GM21423 (cell line): ENCODE results near the gene NFKBIB.
A peak's percentile ranks its signal among the peaks of the same experiment; 100 is the strongest.
"Not testable (repeated sequence)": the region's sequence is repeated elsewhere in the genome, so short reads cannot be mapped to it uniquely, and the experiment has no call there.

Source experiments
- ATAC-seq: cut with Tn5 transposase; IDR thresholded peaks from one replicate; pipeline ENCODE4 v1.9.1; 2021; ENCODE audit warnings: mild to moderate bottlenecking, moderate library complexity; ENCODE audit not compliant: unreplicated experiment

NFKBIB gene, protein sequence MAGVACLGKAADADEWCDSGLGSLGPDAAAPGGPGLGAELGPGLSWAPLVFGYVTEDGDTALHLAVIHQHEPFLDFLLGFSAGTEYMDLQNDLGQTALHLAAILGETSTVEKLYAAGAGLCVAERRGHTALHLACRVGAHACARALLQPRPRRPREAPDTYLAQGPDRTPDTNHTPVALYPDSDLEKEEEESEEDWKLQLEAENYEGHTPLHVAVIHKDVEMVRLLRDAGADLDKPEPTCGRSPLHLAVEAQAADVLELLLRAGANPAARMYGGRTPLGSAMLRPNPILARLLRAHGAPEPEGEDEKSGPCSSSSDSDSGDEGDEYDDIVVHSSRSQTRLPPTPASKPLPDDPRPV

DNA sequence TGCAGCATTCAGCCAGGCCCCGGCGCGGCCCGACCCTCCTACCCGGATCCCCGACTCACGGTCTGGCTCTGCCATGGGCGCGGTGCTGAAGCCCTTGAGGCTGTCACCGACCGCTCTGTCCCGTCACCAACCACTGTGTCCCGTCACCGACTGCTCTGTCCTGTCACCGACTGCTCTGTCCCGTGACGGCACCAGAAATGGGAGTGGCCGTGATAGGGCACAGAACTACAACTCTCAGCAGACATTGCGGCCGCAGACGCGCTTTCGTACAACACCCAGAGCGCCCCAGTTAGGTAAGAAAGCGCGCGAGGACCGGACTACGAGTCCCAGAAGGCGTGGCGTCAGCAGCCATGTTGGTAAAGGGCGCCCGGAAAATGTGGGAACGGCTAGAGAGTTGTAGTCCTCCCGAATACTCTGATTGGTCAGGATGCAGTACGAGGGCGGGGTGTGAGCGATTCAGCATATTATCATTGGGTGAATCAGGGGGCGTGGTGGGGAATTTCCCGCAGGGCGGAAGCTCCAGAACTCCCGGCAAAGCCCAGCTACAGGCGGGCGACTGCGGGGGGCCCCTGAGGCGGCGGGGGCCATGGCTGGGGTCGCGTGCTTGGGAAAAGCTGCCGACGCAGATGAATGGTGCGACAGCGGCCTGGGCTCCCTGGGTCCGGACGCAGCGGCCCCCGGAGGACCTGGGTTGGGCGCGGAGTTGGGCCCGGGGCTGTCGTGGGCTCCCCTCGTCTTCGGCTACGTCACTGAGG lies at the start of gene NFKBIB, which contains the start of gene SIRT2:
NFKBIB (plus strand) TSS at position 523 of the 755 bp plus-strand sequence; CDS start at position 587, 64 bp downstream.
SIRT2 (minus strand) TSS at position 172 of the 755 bp plus-strand sequence; CDS start at position 75, 97 bp downstream.
- ATAC-seq, result peak; percentile 91

DNA sequence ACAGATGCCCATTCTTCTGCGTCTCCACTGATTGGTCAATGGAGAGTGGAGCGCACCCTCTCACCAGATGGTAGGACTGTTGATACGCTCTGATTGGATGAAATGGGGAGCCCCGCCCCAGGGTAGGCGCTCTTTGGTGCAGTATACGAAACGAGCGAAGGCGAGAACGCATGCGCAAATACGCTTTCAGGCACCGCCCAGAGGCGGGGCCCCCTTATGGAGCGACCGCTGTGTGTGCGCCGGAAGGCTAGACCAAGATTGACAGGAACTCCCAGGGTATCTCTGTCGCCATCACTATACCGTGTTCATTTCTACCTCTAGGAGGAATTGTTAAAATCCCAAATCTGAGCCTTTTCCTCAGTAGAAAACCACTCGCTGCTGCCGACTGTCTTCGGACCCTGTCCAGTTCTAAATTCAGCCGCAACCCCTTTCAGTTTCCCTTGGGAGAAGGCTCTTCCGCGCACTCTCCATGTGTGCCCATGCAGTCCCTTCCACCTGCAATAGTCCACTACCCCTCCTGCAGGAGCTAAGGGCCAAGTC lies 49.3 kb upstream of the NFKBIB start:
- ATAC-seq, result peak; percentile 65

DNA sequence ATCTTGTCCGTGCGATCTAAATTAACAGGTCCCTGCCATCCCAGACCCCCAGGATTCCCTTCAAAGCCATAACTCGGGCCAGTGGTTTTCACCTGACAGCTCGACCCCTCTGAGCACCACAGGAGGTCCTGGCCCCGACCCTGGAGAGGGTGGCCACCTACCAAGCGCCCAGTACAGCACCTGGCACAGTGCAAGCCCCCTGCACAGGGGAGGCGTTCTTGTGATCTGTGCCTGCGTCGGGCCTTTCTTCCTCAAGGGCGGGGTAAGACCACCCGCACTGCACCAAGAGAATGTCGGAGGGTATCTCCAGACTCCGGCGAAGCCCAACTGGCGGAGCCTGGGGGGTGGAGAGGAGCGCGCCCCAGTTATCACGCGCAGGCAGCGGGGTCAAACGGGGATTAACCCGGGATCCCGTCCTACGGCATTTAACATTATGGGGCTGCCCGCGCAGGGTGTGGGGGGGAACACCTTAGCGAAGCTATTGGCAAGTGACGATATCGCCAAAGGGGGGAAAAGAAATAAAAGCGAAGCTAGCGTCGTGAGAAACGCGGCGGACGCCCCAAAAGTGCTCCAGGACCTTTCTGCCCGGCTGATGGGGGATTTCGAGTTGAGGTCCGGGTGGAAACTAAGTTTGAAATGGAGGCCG lies 48.7 kb upstream of the NFKBIB start:
- ATAC-seq, result no peak

DNA sequence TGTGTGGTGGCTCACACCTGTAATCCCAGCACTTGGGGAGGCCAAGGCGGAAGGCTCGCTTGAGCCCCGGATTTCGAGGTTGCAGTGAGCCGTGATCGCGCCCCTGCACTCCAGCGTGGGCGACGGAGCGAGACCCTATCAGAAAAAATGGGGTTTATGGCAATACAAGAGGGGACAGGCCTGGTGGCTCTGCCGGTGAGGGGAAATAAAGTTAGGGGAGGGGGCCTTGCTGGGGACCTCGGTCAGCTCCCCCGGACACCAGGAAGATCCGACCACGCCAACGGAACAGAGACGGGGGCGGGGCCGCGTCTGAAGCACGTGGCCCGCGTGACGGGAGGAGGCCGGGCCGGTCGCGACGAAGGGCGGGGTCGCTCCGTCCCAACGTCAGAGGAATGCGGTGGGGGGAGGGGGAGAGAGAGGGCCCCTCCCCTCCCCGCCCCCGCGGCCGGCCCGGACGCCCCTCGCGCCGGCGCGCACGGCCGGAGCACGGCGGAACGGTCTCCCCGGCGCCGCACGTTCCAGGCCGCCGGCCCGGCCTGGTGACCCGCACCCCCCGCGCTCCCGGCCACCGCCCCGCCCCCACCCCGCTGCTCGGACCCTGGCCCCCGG lies 48.0 kb upstream of the NFKBIB start:
- peak; percentile 22 for ATAC-seq

DNA sequence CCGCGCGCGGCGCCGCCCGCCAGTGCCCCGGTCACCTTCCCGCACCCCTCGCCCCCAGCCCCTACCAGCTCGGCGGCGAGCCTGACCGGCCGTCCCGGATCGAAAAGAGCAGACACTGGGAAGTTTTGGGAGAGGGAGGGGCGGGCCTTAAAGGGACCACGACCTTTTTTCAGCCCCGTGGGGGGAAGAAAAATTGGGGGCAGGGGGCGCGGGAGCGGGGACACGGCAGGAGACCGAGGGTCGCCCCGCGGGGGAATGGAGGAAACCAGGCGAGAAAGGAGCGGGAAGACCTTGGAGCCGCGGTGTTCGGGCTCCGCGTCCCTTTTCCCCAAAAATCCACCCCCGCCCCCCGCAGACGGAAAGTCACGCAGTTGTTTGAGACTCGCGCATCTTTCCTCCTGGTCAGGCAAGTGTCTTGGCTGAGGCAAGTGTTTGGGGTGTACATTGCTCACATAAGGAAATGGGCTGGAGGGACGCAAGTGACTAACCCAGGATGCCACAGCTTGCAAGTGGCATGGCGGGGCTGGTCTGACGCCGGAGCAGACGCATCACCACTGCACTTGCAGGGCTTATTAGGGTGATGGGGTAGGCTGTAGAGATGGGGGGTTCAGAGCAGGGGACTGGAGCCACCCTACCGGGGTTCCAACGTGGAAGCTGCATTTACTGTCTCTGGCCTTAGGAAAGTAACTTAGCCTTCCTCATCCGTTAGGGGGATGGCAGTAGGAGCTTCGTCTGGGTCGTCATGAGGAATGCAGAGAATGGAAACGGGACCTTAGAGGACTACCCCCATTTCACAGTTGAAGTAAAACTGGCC lies 47.3 kb upstream of the NFKBIB start:
- no peak for ATAC-seq

DNA sequence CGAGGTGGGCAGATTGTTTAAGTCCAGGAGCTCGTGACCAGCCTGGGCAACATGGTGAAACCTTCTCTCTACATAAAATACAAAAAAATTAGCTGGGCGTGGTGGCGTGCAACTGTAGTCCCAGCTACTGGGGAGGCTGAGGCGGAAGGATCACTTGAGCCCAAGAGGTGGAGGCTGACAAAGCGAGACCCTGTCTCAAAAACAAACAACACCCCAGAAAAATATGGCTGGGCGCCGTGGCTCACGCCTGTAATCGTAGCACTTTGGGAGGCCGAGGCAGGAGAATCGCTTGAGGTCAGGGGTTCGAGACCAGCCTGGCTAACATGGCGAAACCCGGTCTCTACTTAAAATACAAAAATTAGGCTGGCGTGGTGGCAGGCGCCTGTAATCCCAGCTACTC lies 46.6 kb upstream of the NFKBIB start:
- no peak for ATAC-seq

DNA sequence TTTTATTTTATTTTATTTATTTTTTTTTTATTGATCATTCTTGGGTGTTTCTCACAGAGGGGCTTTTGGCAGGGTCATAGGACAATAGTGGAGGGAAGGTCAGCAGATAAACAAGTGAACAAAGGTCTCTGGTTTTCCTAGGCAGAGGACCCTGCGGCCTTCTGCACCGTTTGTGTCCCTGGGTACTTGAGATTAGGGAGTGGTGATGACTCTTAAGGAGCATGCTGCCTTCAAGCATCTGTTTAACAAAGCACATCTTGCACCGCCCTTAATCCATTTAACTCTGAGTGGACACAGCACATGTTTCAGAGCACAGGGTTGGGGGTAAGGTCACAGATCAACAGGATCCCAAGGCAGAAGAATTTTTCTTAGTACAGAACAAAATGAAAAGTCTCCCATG lies 44.8 kb upstream of the NFKBIB start:
- ATAC-seq, result not testable (repeated sequence)

DNA sequence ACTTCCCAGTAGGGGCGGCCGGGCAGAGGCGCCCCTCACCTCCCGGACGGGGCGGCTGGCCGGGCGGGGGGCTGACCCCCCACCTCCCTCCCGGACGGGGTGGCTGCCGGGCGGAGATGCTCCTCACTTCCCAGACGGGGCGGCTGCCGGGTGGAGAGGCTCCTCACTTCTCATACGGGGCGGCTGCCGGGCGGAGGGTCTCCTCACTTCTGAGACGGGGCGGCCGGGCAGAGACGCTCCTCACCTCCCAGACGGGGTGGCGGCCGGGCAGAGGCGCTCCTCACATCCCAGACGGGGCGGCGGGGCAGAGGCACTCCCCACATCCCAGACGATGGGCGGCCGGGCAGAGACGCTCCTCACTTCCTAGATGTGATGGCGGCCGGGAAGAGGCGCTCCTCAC lies 44.0 kb upstream of the NFKBIB start:
- ATAC-seq, result not testable (repeated sequence)

DNA sequence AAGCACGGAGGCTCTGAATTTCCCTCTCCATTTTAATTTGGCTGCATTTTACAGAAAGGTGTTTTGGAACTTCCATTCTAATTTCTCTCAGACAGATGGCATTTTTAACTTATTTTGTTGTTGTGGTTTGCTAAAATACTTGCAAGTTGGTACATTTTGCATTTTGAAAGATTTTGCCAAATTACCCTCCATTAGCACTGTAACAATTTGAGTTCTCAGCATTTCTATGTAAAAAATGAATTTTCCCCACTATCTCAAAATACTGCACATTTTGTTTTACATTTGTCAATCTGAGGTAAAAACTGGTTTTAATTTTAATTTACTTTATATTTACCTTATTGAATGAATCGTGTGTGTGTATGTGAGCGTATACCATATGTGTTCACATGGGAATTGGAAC lies 43.0 kb upstream of the NFKBIB start:
- ATAC-seq, result no peak

DNA sequence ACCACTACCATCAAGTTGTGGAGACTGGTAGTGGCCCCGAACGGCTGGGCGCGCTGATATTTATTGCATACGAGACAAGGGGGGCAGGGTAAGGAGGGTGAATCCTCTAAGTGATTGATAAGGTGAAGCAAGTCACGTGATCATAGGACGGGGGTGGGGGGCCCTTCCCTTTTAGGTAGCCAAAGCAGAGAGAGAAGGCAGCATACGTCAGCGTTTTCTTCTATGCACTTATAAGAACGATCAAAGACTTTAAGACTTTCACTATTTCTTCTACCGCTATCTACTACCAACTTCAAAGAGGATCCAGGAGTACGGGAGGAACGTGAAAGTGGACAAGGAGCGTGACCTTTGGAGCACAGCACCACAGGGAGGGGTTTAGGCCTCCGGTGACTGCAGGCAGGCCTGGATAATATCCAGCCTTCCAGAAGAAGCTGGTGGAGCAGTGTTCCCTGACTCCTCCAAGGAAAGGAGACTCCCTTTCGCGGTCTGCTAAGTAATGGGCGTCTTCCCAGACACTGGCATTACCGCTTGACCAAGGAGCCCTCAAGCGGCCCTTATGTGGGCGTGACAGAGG lies 40.1 kb upstream of the NFKBIB start:
- ATAC-seq, result not testable (repeated sequence)

DNA sequence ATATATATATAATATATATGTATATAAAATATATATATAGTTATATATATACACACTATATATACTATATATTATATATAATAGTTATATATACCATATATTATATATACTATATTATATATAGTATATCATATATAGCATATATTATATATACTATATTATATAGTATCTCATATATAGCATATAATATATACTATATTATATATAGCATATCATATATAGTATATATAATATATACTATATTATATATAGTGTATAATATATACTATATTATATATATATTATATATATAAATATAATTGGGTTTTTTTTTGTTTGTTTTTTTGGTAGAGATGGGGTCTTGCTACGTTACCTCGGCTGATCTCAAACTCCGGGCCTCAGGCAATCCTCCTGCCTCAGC lies 38.4 kb upstream of the NFKBIB start:
- no peak for ATAC-seq

DNA sequence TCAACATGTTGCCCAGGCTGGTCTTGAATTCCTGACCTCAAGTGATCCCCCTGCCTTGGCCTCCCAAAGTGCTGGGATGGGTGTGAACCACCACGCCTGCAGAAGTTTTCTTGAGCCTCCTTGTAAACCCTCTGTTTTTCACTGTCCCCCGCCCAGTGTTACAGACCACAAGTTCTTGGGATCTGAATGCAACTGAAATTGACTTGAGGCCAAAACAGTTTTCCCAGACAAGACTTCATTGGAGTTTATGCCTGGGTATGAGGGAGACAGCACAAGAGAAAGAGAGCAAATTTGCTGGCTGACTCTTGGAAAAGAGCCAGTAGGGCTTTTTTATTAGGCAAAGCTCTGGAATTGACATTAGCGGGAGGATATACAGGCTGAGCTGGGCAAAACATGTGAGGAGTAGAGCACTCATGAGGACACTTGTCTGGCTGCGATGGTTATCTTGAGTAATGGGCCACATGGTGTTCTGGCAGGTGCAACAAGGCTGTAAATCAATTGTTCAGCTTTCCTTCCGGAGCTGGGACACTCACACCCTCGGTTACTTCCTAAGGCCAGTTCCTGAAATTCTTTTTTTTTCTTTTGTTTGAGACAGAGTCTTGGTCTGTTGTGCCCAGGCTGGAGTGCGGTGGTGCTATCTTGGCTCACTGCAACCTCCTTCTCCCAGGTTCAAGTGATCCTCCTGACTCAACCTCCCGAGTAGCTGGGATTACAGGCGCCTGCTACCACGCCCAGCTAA lies 37.3 kb upstream of the NFKBIB start:
- ATAC-seq, result no peak

DNA sequence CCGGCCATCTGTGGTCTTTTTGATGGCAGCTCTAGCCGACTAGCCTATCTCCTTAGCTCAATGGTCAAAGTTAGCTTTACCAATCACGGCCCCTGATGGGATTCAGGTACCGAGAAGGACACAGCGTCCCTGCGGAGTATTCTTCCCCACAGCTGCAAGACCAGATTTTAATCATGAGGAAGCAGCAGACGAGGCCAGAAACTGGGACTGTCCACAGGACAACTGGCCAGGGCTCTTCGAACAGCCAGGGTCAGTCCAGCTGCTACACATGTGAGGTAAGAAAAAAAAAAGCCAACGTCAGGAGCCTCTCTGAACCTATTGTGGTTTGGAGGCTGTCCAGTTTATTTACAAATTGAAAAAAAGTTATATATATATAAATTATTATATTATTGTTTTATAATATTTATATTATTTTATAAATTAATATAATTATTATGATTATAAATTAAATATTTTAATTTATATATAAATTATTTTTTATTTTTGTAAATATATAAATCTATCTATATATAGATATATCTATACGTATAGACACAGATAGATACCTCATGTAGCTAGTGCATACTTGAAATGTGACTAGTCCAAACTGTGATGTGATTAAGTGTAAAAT lies 32.5 kb upstream of the NFKBIB start:
- ATAC-seq, result no peak

DNA sequence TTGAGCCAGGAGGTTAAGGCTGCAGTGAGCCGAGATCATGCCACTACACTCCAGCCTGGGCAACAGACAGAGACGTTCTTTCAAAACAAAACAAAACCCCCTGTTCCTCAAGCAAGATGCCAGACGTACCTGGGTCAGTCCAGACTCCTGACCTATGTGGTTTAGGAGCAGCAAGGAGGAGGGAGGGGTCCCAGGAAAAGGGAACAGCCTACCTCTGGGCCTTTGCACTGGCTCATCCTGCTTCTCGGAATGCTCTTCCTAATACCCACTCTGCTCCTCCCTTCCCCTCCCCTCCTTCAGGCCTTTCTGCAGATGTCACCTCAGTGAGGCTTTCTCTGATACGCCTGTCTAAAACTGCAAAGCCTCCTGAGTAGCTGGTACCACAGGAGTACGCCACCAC lies 31.2 kb upstream of the NFKBIB start:
- ATAC-seq, result no peak

DNA sequence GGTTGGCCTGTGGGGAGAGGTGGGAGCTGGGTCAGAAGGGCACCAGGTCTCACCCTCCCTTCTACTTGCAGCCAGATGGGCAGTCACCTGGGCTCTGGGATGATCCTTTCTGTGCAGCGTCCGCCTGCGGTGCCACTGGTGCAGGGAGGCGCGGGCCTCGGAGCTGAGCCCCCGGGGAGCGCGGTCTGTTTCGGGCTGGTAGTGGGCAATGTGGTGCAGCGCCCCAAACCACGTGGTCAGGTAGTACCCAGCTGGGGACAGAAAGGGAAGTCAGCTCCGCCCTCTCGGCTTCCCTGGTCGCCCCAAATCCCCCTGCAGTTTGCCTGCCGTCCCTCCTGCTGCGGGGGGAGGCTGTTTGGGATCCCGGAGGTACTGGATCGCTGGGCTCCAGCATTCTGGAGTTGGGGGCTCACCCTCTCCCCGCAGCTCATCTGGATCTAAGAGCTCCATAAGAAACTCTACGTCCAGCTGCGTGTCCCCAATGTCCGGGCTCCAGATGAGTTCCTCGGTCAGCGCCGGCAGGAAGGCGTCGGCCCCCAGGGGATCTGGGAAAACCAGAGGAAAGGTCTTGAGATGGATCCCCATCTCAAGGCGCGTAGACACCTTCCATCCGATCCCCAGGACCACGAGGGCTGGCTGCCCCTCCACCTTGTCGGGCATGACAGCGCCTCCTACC lies 30.5 kb upstream of the NFKBIB start:
- ATAC-seq, result no peak

DNA sequence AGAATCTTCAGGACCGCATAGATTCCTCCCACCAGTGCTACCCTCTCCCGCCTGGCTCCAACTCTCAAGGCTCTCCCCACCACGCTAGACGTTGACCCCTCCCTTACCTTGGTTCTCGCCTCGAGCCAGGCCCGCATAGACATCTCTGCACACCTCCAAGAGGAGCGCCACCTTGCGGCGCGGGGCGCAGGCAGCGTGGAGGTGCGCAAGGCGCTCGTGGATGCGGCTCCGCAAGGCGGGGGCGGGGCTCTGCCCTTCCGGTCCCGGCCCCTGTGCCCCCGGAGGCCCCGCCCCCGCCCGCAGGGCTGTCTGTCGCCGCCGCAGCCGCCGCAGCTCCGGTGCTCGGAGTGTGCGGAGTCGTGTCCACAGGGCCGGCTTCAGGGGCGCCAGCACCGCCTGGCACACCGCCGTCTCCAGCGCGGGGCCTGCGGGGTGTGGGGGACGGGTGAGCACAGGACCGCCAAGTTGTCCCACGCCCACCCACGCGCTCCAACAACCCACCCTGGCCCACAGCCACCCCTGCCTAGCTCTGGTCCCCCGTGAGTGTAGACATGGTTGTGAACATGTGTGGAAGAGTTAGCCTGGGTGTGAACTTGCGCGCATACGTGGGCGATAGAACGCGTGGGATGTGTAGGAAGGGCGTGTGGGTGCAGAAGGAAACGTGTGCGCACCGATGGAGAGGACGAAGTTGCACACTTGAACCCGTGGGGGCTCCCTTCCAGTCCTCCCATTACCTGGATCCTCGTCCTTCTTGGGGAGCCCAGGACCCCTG lies 29.7 kb upstream of the NFKBIB start:
- peak; percentile 64 for ATAC-seq

DNA sequence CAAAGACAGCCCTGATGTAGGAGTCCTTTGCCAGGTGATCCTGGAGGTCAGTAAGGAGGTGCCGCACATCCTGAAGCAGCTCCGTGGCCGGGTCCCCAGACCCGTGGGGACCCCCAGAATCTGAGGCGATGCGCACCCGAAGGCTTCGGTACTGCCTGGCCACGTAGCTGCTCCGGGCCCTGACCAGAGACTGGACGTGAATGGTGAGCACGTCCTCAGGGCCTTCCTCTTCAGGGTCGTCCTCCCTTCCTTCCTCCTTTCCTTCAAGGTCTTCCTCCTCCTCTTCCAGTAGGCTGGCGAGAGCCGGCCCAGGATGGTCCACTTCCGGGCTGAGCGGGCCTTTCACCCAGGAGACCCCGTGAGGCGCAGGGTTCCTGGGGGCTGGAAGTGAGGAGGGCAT lies 29.2 kb upstream of the NFKBIB start:
- ATAC-seq, result no peak
